Pancreas (tissue), 10 donors: ENCODE measurements around the gene ZMIZ1. TPM values are rescaled to one million over a fixed set of nuclear protein-coding genes. Genes with fewer than 3 reads are reported as not detected.
A peak's percentile ranks its signal among the peaks of the same experiment; 100 is the strongest.

Experiments used
- ATAC-seq, 4 donors: fragments of 200-7000 bp; cut with Tn5 transposase; one replicate each; pipeline versions ENCODE4 v1.8.0 to v1.9.1; 2020; ENCODE audit warnings: mild to moderate bottlenecking in 4 of 4, moderate library complexity in 4 of 4
- DNase-seq, 6 donors: peaks; one replicate each; pipeline ENCODE4 v3.0.0-alpha.2; 2020
- FAIRE-seq: peaks from 2 replicates; lab custom pipeline; 2012; peaks lifted over from hg19 to GRCh38; lab: Jason Lieb, UNC
- H3K27ac ChIP-seq, 4 donors: fragments of 200-600 bp; sonication (generic); 1 replicate in 3 of 4; 2 replicates in 1 of 4; pipeline versions ENCODE4 v1.5.0 to v1.8.0; 2020
- H3K27me3 ChIP-seq, 4 donors: fragments of 200-600 bp; one replicate each; pipeline ENCODE4 v1.8.0; 2021
- H3K36me3 ChIP-seq, 3 donors: fragments of 200-600 bp; sonication (generic) in 1 of 3; one replicate each; pipeline versions ENCODE4 v1.5.0 to v1.8.0; 2020 to 2021
- H3K4me1 ChIP-seq, 3 donors: fragments of 200-600 bp; one replicate each; pipeline ENCODE4 v1.8.0; 2021
- H3K4me3 ChIP-seq, 4 donors: fragments of 200-600 bp; sonication (generic) in 2 of 4; one replicate each; pipeline versions ENCODE4 v1.5.0 to v1.8.0; 2020 to 2021
- H3K9me3 ChIP-seq, 4 donors: fragments of 200-600 bp; one replicate each; pipeline ENCODE4 v1.8.0; 2021
- WGBS, 2 donors: extraction: QIAGEN DNeasy Blood & Tissue Kit; methylation state at CpG; one replicate each; pipeline ENCODE4 v1.1.7; 2013; 5-methylcytosine and 5-hydroxymethylcytosine counted together
- intact Hi-C, 3 donors: fragments of 100-400 bp; cut with DNase I; formaldehyde crosslinking; loops; one replicate each; pipeline versions ENCODE4 v1.11.1 to v1.14.2; 2022
- polyA plus RNA-seq, 2 donors: library from polyadenylated mRNA; stranded (reverse); fragments of 200-250 nt; gene quantifications; one replicate each; pipeline ENCODE4 v1.2.3, GENCODE V29; 2013
- total RNA-seq, 6 donors: library from RNA; stranded (reverse); fragmentation: NEBNext Ultra II Directional in 4 of 6; extraction: Animal tissue kit (Norgen Biotek cat#: 25700) in 4 of 6; gene quantifications; one replicate each; pipeline versions ENCODE4 v1.2.1 to v1.2.4, GENCODE V29; 2021 to 2023
- TF ChIP-seq, protein P1 (sequence below), 4 donors: fragments of 200-600 bp; sonication (generic) in 3 of 4; IDR thresholded peaks; one replicate each; pipeline versions ENCODE4 v1.5.0 to v1.8.0; 2021; ENCODE audit warnings: antibody characterized with exemption in 4 of 4
- donor health status: healthy with polysubstance abuse.
- donor health status: DM: no; HTN: no; CAD: no; lungs with moderate emphysema.
- donor health status: DM: no; HTN: no; CAD: no.
- donor health status: control.
- donor health status: control.
- donor health status: Bipolar disorder and iron deficiency.
- donor health status: DM: yes; HTN: yes; CAD: no.
- donor health status: DM: no; HTN: no; CAD: no.
- donor health status: DM: no; HTN: no; CAD: no.
- donor health status: DM: yes; HTN: yes; CAD: no.

The ZMIZ1 gene
- total and polyA plus RNA-seq, 8 donors = 14.5 to 45.0 (median 21.9) TPM

DNA sequence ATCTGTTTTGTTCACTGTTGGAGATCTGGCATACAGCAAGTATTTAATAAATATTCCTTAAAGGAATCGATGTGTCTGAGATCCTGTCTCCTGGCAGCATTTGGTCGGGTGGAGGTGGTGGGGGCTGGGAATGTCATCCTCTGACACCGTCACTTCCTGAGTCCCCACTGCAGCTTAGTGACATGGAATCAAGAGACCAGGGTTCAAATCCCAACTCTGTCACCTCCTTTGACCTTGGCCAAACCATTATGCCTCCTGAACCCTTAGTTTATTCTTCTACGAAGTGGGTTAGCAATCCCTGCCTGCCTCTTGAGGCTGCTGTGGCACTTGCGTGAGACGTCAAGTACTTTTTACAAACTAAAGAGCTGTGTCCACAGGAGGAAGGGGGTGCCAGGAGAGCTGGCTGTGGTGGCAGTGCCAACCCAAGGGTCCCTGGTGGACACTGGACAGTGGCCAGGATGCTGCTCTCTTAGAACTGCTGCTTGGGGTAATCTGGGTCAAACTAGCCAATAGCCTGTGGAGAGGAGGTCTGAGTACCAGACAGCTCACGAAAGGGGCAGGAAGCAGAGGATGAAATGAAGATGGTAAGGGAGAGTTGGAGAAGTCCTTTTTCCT lies 8.0 kb upstream of the ZMIZ1 start:
- H3K27ac ChIP-seq = peak overlapping the region in 3 of 4 donors; percentile 88 to 90 (median 88)
- H3K4me3 ChIP-seq = no peak overlapping the region
- WGBS, 2 donors = 55 to 56% methylated on average over 7 of the region's 7 CpGs
- H3K36me3 ChIP-seq = no peaks in the 10 kb centered on the region
- DNase-seq = peak; percentile 14 to 38 (median 18)
- no peaks in the 10 kb centered on the region for H3K9me3 ChIP-seq
- FAIRE-seq = no peak
- peaks cover 33 to 44% (median 36%) of the 10 kb centered on the region in 3 donors for H3K4me1 ChIP-seq
- TF ChIP-seq, protein P1, sequence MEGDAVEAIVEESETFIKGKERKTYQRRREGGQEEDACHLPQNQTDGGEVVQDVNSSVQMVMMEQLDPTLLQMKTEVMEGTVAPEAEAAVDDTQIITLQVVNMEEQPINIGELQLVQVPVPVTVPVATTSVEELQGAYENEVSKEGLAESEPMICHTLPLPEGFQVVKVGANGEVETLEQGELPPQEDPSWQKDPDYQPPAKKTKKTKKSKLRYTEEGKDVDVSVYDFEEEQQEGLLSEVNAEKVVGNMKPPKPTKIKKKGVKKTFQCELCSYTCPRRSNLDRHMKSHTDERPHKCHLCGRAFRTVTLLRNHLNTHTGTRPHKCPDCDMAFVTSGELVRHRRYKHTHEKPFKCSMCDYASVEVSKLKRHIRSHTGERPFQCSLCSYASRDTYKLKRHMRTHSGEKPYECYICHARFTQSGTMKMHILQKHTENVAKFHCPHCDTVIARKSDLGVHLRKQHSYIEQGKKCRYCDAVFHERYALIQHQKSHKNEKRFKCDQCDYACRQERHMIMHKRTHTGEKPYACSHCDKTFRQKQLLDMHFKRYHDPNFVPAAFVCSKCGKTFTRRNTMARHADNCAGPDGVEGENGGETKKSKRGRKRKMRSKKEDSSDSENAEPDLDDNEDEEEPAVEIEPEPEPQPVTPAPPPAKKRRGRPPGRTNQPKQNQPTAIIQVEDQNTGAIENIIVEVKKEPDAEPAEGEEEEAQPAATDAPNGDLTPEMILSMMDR (IDR thresholded peaks at IDR 0.05) = no peak
- no peaks in the 10 kb centered on the region for H3K27me3 ChIP-seq
- intact Hi-C loops = no loop called here
- ATAC-seq = no peak

DNA sequence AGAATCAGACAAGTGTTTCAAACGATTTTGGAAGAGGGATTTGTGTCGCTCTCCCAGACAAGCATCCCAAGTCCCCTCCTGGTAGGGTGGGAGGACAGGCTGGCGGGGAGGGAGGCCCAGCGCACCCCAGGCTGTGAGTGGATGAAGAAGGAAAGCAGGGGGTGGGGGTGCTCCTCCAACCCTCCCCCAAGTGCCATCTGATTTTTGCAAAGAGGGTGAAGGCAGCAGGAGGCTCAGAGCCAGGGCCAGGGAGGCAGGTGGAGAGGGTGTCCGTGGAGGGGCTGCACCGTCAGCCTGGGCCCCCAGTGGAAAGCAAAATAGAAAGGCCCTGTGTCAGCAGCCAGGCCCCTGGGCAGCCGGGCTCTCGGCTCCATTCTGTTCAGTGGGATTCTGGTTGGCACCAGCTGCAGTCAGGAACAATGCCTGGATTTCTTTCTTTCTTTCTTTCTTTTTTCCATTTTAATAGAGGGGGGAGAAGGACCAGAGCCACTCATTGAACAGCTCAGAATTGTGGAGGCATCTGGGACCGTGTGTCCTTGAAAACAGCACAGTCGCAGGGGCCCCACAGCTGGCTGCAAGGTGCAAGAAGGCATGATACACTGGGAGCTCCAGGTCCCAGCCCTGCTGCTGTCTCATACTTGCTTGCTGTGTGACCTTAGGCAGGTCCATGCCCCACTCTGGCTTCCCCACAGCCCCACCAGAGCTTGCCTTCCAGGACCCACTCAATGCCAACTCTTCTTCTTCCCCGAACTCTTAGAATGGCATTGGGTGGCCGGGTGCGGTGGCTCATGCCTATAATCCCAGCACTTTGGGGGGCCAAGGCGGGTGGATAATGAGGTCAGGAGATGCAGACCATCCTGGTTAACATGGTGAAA lies 7.1 kb upstream of the ZMIZ1 start:
- DNase-seq (peak; percentile 6 to 58 (median 20)), FAIRE-seq (no peak), ATAC-seq (no peak)
- TF ChIP-seq, protein P1 (IDR thresholded peaks at IDR 0.05) = no peak
- peaks cover 33 to 44% (median 40%) of the 10 kb centered on the region in 3 donors for H3K4me1 ChIP-seq
- intact Hi-C loops = no loop called here
- no peak overlapping the region for H3K4me3 ChIP-seq
- WGBS, 2 donors = 71 to 74% methylated on average over 14 of the region's 14 CpGs
- no peaks in the 10 kb centered on the region for H3K36me3 ChIP-seq
- no peaks in the 10 kb centered on the region for H3K9me3 ChIP-seq
- H3K27me3 ChIP-seq = no peaks in the 10 kb centered on the region
- no peak overlapping the region for H3K27ac ChIP-seq

DNA sequence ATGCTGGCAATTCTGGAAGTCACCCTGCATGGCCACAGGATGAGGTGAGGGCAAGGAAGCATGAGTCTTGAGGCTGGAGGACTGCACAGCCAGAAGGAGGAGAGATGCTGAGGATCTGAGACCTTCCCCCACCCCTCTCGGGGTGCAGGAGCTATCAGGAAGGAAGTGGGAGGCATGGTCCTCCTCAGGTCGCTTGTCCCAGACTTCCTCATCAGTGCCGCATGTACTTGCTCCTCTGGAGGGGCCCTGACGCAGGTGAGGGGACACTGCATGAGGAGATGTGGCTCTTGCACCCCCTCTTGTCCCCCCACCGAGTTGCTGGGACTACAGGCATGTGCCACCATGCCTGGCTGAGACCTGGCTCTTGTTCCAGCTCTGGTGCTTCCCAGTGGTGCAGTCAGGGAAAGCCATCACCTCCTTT lies 5.7 kb upstream of the ZMIZ1 start:
- ATAC-seq (no peak), DNase-seq (peak in 5 of 6 donors; percentile 1 to 52 (median 19)), FAIRE-seq (no peak)
- Histone ChIP-seq H3K9me3 (no peaks in the 10 kb centered on the region), H3K27me3 (no peaks in the 10 kb centered on the region), H3K4me1 (peaks cover 31 to 38% (median 36%) of the 10 kb centered on the region in 3 donors), H3K36me3 (no peaks in the 10 kb centered on the region), H3K4me3 (no peak overlapping the region), H3K27ac (no peak overlapping the region)
- intact Hi-C loops = no loop called here
- WGBS, 2 donors = 81 to 91% methylated on average over 5 of the region's 5 CpGs
- TF ChIP-seq, protein P1 (IDR thresholded peaks at IDR 0.05) = no peak

DNA sequence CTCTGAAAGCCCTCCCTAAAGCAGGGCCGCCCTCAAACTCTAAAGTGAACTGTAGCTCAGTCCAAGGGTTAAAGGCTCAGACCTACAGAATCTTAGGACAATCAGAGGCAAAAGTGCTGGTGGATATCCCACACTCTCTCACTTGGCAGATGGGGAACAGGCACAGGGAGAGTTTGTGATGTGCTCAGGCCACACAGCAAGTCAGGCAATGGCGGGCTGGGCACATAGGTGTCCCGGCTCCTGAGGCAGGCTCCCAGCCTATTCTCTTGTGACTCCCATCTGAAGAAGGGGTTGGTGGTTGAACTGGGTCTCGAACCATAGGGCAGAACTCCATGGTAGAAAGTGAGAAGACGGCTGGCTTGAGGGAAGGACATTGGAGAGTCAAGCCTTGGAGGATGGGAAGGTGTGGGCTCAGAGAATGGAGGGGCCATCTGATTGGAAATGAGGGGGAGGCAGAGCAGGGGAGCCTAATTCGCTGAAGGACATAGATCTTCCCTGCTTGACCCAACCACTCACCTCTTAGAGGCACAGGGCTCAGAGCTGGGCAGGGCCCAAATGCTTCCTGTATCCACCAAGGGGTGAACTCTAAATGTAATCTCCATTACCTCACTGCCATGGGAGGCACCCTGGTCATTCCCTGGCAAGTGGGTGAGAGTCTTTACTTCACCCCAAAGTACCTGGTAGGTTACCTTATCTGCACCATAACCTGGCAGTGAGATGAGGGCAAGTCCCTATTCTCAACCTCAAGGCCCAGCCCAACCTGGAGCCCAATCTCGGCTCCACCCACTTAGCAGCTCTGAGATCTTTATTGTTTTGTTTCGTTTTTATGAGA lies 4.9 kb upstream of the ZMIZ1 start:
- Histone ChIP-seq H3K4me1 (peaks cover 23 to 31% (median 28%) of the 10 kb centered on the region in 3 donors), H3K27ac (peak overlapping the region in 2 of 4 donors; percentile 22 to 44)
- TF ChIP-seq, protein P1 (IDR thresholded peaks at IDR 0.05) = no peak

More for the DNA sequence above, 4.9 kb upstream of the ZMIZ1 start:
- H3K4me3 ChIP-seq = no peak overlapping the region
- 74 to 80% methylated on average over 8 of the region's 8 CpGs for WGBS, 2 donors
- peak in 4 of 6 donors; percentile 16 to 48 (median 24) for DNase-seq
- H3K36me3 ChIP-seq = no peaks in the 10 kb centered on the region
- no peak for FAIRE-seq
- no peak for ATAC-seq
- H3K9me3 ChIP-seq = no peaks in the 10 kb centered on the region
- no peaks in the 10 kb centered on the region for H3K27me3 ChIP-seq
- intact Hi-C loops = no loop called here
